Peyer's patch (tissue), 4 donors: ENCODE measurements around the gene AHSA1. TPM values are rescaled to one million over a fixed set of nuclear protein-coding genes. Genes with fewer than 3 reads are reported as not detected.

ENCODE experiments used
- DNase-seq, 3 donors: peaks; one replicate each; pipeline ENCODE4 v3.0.0-alpha.2; 2017 to 2019
- H3K27ac ChIP-seq, 4 donors: fragments of 200-600 bp; sonication (generic); one replicate each; pipeline ENCODE4 v1.5.1; 2016 to 2019
- H3K27me3 ChIP-seq, 2 donors: fragments of 200-600 bp; sonication (generic); one replicate each; pipeline ENCODE4 v1.5.1; 2019
- H3K36me3 ChIP-seq, 3 donors: fragments of 200-600 bp; sonication (generic); one replicate each; pipeline ENCODE4 v1.5.1; 2016 to 2019
- H3K4me1 ChIP-seq, 4 donors: fragments of 200-600 bp; sonication (generic); one replicate each; pipeline ENCODE4 v1.5.1; 2016 to 2019
- H3K4me3 ChIP-seq, 4 donors: fragments of 200-600 bp; sonication (generic); 1 replicate in 3 of 4; 2 replicates in 1 of 4; pipeline ENCODE4 v1.5.1; 2016 to 2019; ENCODE audit warnings: mild to moderate bottlenecking in 1 of 4
- H3K9me3 ChIP-seq, 4 donors: fragments of 200-600 bp; sonication (generic); one replicate each; pipeline ENCODE4 v1.5.1; 2016 to 2019; ENCODE audit warnings: mild to moderate bottlenecking in 1 of 4
- CTCF ChIP-seq, 6 experiments: fragments of 450-650 bp in 4 of 6; fragments of 200-600 bp in 2 of 6; sonication (generic) in 1 of 6; IDR thresholded peaks; one replicate each; pipeline ENCODE4 v1.5.1; 2017 to 2019; ENCODE audit warnings: antibody characterized with exemption in 6 of 6, mild to moderate bottlenecking in 3 of 6, moderate library complexity in 1 of 6
- POLR2A ChIP-seq, 2 donors: fragments of 450-650 bp; IDR thresholded peaks; one replicate each; pipeline ENCODE4 v1.5.1; 2017; ENCODE audit warnings: antibody characterized with exemption in 2 of 2, mild to moderate bottlenecking in 2 of 2, moderate library complexity in 2 of 2
- total RNA-seq, 4 donors: library from RNA; depleted of rRNA; stranded (reverse); fragments of >200 nt; gene quantifications; one replicate each; pipeline ENCODE4 v1.1.0, GENCODE V29; 2016

Gene AHSA1
- total RNA-seq, 4 donors from 2014 or later: 56.6 to 129 (median 80.9) TPM

DNA sequence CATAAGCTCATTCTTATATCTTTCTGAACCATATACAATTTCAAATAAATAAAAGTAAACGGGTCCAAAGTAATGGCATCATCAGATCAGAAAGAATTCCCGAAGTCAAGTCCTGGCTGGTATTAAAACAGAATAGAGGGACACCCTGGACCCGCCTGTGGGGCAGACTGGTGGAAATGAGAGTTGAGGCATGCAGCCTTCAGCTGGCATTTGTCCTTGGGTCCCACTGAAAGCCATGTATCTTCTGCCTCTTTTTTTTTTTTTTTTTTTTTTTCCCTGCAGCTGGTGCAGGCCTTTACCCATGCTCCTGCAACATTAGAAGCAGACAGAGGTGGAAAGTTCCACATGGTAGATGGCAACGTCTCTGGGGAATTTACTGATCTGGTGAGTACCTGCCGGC lies 9.9 kb downstream of the AHSA1 start:
- Histone ChIP-seq H3K4me3 (no peak overlapping the region), H3K27me3 (no peaks in the 10 kb centered on the region), H3K9me3 (no peaks in the 10 kb centered on the region), H3K4me1 (no peaks in the 10 kb centered on the region), H3K27ac (no peak overlapping the region), H3K36me3 (peaks cover 0 to 70% (median 0%) of the 10 kb centered on the region in 3 donors)
- no peak for DNase-seq
- no peak for TF ChIP-seq CTCF (IDR thresholded peaks at IDR 0.05)
- no peak for TF ChIP-seq POLR2A (IDR thresholded peaks at IDR 0.05)

- TF ChIP-seq POLR2A (IDR thresholded peaks at IDR 0.05): no peak
- TF ChIP-seq CTCF (IDR thresholded peaks at IDR 0.05): no peak
- no peaks in the 10 kb centered on the region for H3K4me1 ChIP-seq
- H3K36me3 ChIP-seq: peaks cover 0 to 57% (median 0%) of the 10 kb centered on the region in 3 donors
- no peaks in the 10 kb centered on the region for H3K27me3 ChIP-seq
- DNase-seq: no peak
- no peaks in the 10 kb centered on the region for H3K9me3 ChIP-seq
- H3K27ac ChIP-seq: no peak overlapping the region
- H3K4me3 ChIP-seq: no peak overlapping the region
Measured at GRCh38 chr14:77469067-77469505, 11.2 kb downstream of the AHSA1 start.

DNA sequence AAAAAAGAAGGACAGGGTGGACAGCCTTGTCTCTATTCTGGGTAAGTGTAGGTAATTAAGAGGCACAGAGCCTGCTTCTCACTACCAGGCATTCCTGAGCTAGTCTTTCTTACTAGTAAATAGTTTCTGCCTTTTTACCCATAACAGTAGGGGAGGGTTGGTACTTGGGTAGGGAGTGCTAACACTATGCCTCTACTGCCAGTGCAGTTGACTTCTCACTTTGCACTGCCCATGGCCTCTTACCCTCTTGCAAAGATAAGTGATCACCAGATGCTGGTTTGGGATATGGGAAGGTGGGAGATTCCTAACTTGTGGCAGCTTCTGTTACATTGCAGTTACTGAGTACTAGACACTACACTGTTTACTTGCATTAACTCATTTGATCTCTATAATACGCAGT lies 11.6 kb downstream of the AHSA1 start:
- Histone ChIP-seq H3K27ac (no peak overlapping the region), H3K36me3 (peaks cover 0 to 52% (median 0%) of the 10 kb centered on the region in 3 donors), H3K27me3 (no peaks in the 10 kb centered on the region), H3K4me1 (no peaks in the 10 kb centered on the region), H3K4me3 (no peak overlapping the region), H3K9me3 (no peaks in the 10 kb centered on the region)
- DNase-seq: no peak
- TF ChIP-seq POLR2A (IDR thresholded peaks at IDR 0.05) (no peak), CTCF (IDR thresholded peaks at IDR 0.05) (no peak)

DNA sequence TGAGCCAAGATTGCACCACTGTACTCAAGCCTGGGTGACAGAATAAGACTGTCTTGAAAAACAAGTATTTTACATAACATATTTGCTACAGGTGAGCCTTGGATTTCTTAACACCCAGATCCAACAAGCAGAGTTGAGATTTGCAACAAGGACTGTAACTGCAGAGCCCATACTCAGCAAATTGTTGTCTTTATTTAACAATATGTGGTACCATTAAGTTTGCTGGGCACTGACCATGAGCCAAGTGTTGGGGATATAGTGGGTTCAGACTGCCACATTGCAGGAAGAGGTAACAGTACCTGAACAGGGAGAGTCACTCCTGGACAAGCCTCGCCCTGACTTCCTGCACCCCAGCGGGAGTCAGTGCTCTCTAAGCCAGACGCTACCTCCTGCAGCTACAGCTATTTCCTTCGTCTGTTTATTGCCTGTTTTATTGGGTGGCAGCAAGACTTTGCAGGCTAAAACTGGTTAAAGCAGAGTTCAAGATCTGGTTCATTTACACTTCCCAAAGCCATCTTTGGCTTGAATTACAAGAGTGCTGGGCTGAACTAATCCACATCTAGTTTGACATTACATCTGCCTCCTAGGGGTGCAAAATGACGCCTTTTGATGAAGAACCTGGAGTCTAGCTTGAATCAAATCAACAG lies 12.5 kb downstream of the AHSA1 start:
- Histone ChIP-seq H3K4me3 (no peak overlapping the region), H3K9me3 (no peaks in the 10 kb centered on the region), H3K27ac (no peak overlapping the region), H3K36me3 (peaks cover 0 to 44% (median 0%) of the 10 kb centered on the region in 3 donors), H3K27me3 (no peaks in the 10 kb centered on the region), H3K4me1 (no peaks in the 10 kb centered on the region)
- DNase-seq: no peak
- TF ChIP-seq CTCF (IDR thresholded peaks at IDR 0.05) (no peak), POLR2A (IDR thresholded peaks at IDR 0.05) (no peak)

DNA sequence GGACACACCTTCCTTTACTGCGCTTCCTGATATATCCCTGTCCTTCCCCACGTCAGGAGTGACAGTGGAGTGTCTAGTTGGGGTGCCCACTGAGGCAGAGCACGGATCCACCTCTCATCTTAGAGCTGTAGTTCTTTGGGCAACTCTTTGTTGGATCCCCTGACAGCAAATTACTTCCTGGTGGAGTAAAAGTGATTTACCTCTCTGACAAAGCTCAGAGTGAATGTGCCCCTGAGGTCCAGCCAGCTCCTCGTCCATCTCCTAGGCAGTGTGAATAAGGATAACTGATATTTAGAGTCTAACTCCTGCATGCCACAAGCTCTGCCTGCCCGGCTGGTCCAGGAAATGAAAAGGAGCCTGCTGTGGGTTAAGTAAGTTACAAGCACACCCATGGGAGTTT lies 16.0 kb downstream of the AHSA1 start:
- Histone ChIP-seq H3K27me3 (no peaks in the 10 kb centered on the region), H3K4me1 (no peaks in the 10 kb centered on the region), H3K36me3 (peaks cover 0 to 8% (median 0%) of the 10 kb centered on the region in 3 donors), H3K4me3 (no peak overlapping the region), H3K9me3 (no peaks in the 10 kb centered on the region), H3K27ac (no peak overlapping the region)
- TF ChIP-seq POLR2A (IDR thresholded peaks at IDR 0.05) (no peak), CTCF (IDR thresholded peaks at IDR 0.05) (no peak)
- no peak for DNase-seq
